CD4-positive, alpha-beta T cell treated with Interleukin-15 for 1 hour (primary cell): ENCODE results near the gene BECN2.
"Not testable (repeated sequence)": the region's sequence is repeated elsewhere in the genome, so short reads cannot be mapped to it uniquely, and the experiment has no call there.

Experiments
- DNase-seq: peaks from one replicate; pipeline ENCODE4 v3.0.0-alpha.2; 2020

Gene BECN2

DNA sequence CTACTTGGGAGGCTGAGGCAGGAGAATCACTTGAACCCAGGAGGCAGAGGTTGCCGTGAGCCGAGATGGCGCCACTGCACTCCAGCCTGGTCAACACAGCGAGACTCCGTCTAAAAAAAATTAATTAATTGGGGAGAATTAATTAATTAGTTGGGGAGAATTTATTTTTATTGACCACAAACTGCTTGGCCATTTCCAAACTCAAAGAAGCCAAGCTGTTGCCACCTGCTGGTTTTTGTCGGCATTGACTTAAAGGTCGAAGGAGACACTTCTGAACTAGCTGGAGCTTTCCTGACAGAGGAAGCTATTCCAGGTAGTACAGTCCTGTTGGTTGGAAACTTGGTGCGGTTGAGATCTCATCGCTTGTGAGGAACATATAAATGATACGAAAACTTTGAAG, 28.2 kb downstream of the BECN2 start:
- DNase-seq: no peak

DNA sequence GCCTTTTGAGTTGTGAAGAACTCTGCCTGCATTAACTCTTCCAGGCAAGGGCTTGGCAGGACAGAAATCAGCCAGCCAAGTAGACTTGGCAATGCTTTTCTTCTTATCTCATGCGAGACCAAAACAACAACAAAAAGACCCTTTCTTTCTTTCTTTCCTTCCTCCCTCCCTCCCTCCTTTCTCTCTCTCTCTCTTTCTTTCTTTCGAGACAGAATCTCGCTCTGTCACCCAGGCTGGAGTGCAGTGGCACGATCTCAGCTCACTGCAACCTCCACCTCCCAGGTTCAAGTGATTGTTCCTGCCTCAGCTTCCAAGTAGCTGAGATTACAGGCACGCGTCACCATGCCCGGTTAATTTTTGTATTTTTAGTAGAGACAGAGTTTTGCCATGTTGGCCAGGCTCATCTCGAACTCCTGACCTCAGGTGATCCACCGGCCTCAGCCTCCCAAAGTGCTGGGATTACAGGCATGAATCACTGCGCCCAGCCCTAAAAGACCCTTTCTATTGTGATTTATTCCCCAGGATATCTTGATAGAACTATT, 30.9 kb downstream of the BECN2 start:
- DNase-seq: not testable (repeated sequence)

DNA sequence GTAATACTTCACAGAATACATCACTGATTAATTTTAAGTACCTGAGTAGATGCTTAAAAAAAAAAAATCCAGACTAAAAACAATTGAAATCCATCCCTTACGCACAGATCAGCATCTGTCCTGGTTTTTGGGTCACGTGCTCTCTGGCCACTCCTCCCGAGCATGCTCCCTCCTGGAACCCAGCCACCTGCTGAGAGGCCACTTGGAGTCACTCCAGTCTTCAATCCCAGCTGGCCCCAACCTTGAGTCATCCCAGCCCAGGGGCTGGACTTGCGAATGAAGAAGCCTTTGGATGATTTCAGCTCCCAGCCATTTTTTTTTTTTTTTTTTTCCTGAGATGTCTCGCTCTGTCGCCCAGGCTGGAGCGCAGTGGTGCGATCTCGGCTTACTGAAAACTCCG, 32.5 kb downstream of the BECN2 start:
- no peak for DNase-seq

DNA sequence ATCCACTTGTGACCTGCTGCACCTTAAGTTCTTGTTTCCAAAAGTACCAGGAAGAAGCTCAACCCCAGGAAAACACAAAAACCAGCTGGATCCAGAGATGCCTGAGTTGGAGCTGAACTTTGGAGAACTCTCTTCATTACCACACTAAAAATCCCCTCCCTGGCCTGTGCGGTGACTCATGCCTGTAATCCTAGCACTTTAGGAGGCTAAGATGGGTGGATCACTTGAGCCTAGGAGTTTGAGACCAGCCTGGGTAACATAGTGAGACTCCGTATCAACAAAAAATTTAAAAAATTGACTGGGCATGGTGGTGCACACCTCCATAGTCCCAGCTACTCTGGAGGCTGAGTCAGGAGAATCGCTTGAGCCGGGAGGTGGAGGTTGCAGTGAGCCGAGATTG, 35.2 kb downstream of the BECN2 start:
- DNase-seq: no peak

DNA sequence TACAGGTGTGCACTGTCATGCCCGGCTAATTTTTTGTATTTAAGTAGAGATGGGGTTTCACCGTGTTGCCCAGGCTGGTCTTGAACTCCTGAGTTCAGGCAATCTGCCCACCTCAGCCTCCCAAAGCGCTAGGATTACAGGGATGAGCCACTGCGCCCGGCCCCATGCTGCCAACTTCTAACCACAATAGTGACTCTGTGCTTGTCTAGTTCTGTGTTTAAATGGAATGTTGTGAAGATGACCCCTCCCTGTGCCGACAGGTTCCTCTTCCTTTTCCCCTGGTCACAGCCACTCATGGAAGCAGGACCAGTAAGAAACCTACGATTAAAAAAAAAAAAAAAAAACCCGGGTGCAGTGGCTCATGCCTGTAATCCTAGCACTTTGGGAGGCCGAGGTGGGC, 36.6 kb downstream of the BECN2 start:
- DNase-seq: no peak

DNA sequence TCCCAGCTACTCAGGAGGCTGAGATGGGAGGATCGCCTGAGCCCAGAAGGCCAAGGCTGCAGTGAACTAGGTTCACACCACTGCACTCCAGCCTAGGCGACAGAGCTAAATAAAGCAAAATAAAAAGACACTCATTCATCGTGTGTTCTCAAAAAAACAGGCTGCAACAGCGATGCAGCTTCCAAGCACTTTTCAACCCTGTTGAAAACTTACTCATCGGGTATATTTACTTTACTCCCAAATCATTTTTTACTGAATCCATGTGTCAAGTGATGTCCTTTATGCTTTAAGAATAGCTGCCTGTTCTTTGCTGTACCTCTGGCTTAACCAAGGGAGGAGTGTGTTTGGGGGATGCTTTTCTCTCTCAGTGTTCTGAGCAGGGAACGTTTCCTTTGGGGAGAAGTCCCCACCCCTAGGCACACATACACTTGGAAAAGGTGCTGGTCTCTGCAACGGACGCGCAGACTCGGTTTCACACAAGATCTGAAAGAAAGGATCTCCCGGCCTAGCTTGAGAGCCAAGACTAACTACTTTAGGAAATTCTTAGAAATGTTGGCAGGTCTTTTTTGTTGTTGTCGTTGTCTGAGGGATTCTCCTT, 39.9 kb downstream of the BECN2 start:
- DNase-seq: no peak

DNA sequence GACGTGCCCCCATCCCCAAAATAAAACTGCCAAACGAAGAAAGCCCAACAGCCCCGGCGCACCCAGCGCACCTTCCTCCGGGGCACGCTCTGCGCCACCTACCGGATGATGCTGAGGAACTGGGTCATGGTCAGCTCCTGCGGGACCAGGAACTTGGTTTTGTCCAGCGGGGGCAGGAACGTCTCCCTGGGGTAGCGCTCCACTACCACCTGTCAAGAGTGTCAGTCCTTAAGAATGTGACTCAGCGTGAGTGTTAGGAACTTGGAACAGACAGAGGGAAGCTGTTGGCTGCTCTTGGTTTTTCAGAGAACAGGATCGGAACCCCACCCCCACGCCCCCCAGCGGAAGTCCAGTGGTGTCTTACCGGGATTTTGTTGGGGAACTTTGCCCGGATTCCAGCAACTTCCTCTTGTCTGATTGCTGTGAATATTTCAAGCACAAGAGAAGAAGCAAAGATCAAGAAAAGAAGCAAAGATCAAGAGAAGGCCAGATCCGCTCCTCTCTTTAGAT, 40.9 kb downstream of the BECN2 start:
- DNase-seq: peak; percentile 34

DNA sequence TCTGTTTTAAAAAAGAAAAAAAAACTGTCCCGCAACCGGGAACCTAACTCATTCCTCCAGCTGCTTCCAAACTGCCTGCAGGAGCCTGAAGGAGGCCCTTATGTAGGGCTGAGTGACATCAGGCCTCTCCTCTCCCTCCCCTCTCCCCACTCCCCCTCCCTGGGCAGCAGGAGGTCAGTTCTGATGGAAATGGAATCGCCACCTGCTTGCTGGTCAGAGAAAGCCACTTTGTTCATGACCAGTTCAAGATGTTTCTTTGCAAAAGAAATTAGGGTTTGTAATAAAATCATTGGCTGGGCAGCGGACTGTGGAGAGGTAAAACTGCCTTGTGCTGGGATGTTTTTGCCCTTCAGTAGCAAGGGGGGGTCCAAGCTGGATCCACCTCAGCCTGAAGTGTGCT, 41.5 kb downstream of the BECN2 start, which contains the start of gene MAP1LC3C:
MAP1LC3C (minus strand) TSS at position 73 of the 400 bp plus-strand sequence. CDS start 90 bp downstream, outside the sequence.
- DNase-seq: no peak

DNA sequence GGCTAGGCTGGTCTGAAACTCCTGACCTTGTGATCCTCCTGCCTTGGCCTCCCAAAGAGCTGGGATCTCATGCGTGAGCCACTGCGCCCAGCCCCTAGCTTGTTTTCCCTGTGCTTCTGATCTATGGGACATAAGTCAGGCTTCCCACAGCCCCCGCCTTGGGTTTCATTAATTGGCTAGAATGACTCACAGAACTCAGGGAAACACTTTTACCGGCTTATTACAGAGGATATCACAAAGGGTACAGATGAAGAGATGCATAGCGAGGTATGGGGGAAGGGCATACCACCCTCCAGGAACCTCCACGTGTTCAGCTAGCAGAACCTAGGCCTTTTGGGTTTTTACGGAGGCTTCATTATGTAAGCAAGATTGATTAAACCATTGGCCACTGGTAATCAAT, 42.9 kb downstream of the BECN2 start:
- DNase-seq: no peak

DNA sequence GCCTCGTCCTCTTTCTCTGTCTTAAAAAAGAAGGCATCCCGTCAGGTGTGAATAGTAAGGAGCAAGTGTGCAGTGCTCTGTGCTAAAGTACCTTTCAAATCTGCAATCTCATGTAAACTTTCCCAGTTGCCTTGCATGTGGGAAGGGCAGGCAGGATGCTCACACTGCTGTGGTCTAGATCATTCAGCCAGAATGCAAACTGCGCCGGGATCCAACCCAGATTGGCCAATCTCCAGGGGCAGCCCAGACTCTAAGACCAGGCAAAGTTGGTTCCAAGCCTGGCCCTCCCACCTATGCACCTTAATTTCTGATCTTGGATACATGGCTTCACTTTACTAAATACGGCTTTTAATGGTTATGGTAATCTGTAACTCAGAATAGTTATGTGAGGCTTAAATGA, 44.5 kb downstream of the BECN2 start:
- DNase-seq: no peak

DNA sequence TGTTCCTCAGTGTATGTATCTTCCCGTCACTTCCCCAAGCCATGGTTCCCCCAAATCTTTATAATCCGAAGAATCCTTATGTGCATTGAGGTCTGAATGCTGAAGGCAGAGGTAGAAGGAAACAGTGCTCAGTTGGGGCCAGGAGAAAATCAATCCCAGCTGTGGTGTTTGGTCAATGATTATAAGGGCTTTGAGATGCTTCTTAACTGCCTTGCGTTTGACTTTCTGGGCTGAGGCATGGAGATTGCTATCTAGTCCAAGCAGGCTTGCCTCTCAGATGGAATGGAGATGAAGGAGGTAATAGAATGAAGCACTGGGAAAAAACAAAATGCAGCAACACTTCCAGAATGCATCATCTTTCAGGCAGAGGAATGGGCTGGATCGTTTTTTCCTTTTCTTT, 44.9 kb downstream of the BECN2 start:
- DNase-seq: no peak

DNA sequence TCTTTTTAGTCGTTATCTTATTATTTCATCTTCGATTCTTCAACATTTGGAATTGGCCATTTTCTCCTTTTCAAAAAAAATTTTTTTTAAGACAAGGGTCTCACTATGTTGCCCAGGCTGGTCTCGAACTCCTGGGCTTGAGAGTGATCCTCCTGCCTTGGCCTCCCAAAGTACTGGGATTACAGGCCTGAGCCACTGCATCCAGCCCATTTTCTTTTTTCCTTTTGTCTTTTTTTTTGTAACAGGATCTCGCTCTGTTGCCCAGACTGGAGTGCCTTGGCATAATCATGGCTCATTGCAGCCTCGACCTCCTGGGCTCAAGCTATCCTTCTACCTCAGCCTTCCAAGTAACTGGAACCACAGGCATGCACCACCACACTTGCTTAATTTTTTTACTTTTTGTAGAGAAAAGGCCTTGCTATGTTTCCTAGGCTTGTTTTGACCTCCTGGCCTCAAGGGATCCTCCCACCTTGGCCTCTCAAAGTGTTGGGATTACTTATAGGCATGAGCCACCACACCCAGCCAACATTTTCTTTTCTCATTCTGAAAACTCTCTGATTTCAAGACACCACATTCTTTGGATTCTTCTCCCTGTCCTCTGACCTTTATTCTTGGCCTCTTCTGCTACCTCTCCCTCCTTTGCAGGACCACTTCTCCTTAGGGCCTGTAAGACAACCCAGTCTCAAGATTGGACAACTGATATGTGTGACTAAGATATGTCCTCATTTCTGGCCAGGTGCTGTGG, 47.4 kb downstream of the BECN2 start:
- DNase-seq: no peak

DNA sequence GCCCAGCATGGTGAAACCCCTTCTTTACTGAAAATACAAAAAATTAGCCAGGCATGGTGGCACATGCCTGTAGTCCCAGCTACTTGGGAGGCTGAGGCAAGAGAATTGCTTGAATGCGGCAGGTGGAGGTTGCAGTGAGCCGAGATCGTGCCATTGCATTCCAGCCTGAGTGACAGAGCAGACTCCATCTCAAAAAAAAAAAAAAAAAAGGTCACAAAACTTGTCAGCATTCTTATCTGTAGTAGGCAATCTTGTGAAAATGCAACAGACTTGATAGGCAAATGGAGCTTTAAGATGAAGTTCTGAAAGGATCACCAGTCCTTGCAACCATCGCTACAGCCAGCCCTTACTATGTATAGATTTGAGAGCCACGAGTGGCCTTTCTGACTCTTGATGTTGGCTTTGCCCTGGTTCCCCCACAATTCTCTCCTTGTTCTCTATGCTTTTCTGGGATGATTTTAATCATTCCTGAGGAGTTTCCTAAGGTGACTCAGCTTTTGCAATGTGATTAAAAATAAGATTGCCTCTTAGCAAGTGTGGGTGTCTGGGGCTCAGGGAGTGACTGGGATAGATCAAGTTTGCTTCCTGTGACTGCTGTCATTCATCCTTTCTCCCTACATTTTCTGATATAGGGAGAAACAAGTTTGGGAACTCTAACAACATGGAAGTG, 48.4 kb downstream of the BECN2 start:
- no peak for DNase-seq

DNA sequence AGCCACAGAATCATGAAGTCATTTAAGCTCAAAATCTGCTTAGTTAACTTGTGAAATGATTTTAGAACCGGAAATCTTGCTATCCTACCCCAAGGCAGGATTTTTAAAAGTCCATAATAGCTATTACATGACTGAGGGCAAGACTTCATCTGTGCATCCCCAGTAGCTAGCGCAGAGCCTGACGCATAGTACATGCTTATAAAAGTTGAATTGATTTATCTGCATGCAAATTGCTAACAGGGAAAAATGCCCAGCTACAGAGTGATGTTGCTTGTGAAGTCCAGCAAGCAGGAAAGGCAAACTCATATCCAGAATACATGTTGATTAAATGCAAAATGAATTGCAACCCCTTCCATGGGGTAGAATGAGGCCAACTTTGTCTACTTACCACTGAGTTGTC, 49.4 kb downstream of the BECN2 start:
- no peak for DNase-seq
